HUES48 (cell line): ENCODE measurements around the gene NPL.

ENCODE experiments used
- H3K27ac ChIP-seq: one replicate; pipeline ENCODE4 v1.7.0; 2013; ENCODE audit warnings: low read depth, low read length, inconsistent platforms
- H3K27me3 ChIP-seq: 2 replicates; pipeline ENCODE4 v1.6.1; 2013; ENCODE audit warnings: mild to moderate bottlenecking, low read length; ENCODE audit not compliant: control insufficient read depth, insufficient read depth
- H3K36me3 ChIP-seq: 2 replicates; pipeline ENCODE4 v1.6.1; 2013; ENCODE audit warnings: low read length; ENCODE audit not compliant: control insufficient read depth, insufficient read depth
- H3K4me1 ChIP-seq: 2 replicates; pipeline ENCODE4 v1.6.1; 2013; ENCODE audit warnings: mild to moderate bottlenecking, low read length; ENCODE audit not compliant: control insufficient read depth, insufficient read depth
- H3K4me3 ChIP-seq: 2 replicates; pipeline ENCODE4 v1.5.1; 2013; ENCODE audit warnings: mild to moderate bottlenecking, low read depth, low read length
- H3K9ac ChIP-seq: 2 replicates; pipeline ENCODE4 v1.6.1; 2013; ENCODE audit warnings: mild to moderate bottlenecking, low read depth, low read length, moderate library complexity
- H3K9me3 ChIP-seq: 2 replicates; pipeline ENCODE4 v1.6.1; 2013; ENCODE audit warnings: low read length; ENCODE audit not compliant: control insufficient read depth, insufficient read depth

NPL gene

DNA sequence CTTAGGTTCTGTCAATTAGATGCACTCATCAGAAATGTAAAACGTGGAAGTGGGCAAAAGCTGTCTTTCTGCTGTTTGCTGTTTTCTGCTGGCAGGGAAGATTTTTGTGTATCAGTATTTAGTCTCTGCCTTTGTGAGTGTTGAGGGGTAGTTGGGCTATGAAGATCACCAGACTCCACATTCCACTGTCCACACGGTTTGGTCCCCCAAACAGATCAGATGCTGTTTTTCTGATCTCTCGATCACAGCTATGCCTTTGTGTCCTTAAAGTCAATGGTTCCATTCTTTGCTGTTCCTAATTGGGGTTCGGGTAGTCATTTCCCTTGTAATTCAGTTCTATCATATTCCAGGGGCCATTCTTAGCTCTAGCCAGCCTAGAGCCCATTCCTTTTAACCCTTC is 27.0 kb upstream of the NPL start:
- H3K4me3 ChIP-seq: no peak overlapping the region
- H3K9me3 ChIP-seq: peaks cover 9% of the 10 kb centered on the region
- H3K36me3 ChIP-seq: no peaks in the 10 kb centered on the region
- H3K4me1 ChIP-seq: no peaks in the 10 kb centered on the region
- H3K27ac ChIP-seq: no peak overlapping the region
- no peak overlapping the region for H3K9ac ChIP-seq
- H3K27me3 ChIP-seq: no peaks in the 10 kb centered on the region

- H3K9ac ChIP-seq: no peak overlapping the region
- no peaks in the 10 kb centered on the region for H3K36me3 ChIP-seq
- no peaks in the 10 kb centered on the region for H3K27me3 ChIP-seq
- no peak overlapping the region for H3K4me3 ChIP-seq
- H3K9me3 ChIP-seq: peaks cover 9% of the 10 kb centered on the region
- H3K4me1 ChIP-seq: no peaks in the 10 kb centered on the region
- H3K27ac ChIP-seq: no peak overlapping the region
These were observed 25.4 kb upstream of the NPL start for GRCh38 chr1:182764029-182764727.

DNA sequence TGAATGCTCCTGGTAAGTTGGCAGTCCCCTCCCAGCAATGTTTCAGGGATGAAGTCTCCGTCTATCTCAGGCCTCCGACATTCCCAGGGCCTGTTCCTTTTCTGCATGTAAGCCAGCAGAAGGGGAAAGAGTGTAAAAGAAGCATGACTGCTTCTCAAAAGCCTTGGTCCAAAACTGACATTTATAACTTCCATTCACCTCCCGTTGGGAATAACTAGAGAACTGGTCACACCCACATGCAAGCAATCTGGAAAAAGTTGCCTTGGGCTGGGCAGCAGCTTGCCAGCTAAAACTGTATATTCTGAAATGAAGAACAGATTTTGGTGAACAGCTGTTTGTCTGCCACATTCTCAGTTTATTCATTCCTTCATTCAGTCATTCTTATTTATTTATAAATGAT is 24.2 kb upstream of the NPL start:
- Histone ChIP-seq H3K27me3 (no peaks in the 10 kb centered on the region), H3K4me1 (no peaks in the 10 kb centered on the region), H3K27ac (no peak overlapping the region), H3K36me3 (no peaks in the 10 kb centered on the region), H3K9ac (no peak overlapping the region), H3K9me3 (peaks cover 9% of the 10 kb centered on the region), H3K4me3 (no peak overlapping the region)

GRCh38 chr1:182766050-182766449 is 23.5 kb upstream of the NPL start:
- Histone ChIP-seq H3K9ac (no peak overlapping the region), H3K36me3 (no peaks in the 10 kb centered on the region), H3K4me1 (peaks cover 2% of the 10 kb centered on the region; the same call in 1 of the 2 replicates), H3K27me3 (no peaks in the 10 kb centered on the region), H3K9me3 (peaks cover 9% of the 10 kb centered on the region), H3K27ac (no peak overlapping the region), H3K4me3 (no peak overlapping the region)

- no peaks in the 10 kb centered on the region for H3K27me3 ChIP-seq
- H3K9me3 ChIP-seq: 0 out of 2 replicates have a peak, but pooled peaks cover under 1% of the 10 kb centered on the region
- no peak overlapping the region for H3K4me3 ChIP-seq
- H3K36me3 ChIP-seq: no peaks in the 10 kb centered on the region
- peaks cover 11% of the 10 kb centered on the region for H3K4me1 ChIP-seq
- H3K27ac ChIP-seq: no peak overlapping the region
- H3K9ac ChIP-seq: no peak overlapping the region
These were observed 22.5 kb upstream of the NPL start for GRCh38 chr1:182766881-182767645.

- no peak overlapping the region for H3K4me3 ChIP-seq
- H3K27me3 ChIP-seq: no peaks in the 10 kb centered on the region
- no peak overlapping the region for H3K27ac ChIP-seq
- no peaks in the 10 kb centered on the region for H3K36me3 ChIP-seq
- no peaks in the 10 kb centered on the region for H3K9me3 ChIP-seq
- H3K9ac ChIP-seq: no peak overlapping the region
- H3K4me1 ChIP-seq: peaks cover 11% of the 10 kb centered on the region
These were observed 20.6 kb upstream of the NPL start for GRCh38 chr1:182768963-182769362.

DNA sequence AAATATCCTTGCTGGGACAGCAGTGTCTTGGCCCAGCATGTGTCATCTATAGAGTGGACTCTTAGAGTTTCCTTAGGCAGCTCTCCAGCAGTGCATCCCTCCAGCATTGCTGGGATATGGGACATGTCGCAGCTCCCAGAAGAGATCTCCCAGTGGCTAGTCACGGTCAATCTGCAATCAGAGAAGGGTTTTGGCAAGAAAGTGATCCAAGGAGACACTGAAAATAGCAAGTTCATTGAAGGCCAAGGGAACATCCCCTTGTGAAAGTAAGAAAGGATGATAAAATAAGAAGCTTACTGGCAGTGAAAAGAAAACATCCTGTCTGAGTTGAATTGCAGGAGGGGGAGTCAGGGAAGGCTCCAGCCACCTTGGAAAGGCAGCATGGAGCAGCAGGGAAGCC is 19.3 kb upstream of the NPL start:
- H3K27ac ChIP-seq: no peak overlapping the region
- H3K9me3 ChIP-seq: no peaks in the 10 kb centered on the region
- H3K4me3 ChIP-seq: no peak overlapping the region
- H3K36me3 ChIP-seq: no peaks in the 10 kb centered on the region
- H3K27me3 ChIP-seq: no peaks in the 10 kb centered on the region
- H3K4me1 ChIP-seq: peaks cover 11% of the 10 kb centered on the region
- H3K9ac ChIP-seq: no peak overlapping the region

DNA sequence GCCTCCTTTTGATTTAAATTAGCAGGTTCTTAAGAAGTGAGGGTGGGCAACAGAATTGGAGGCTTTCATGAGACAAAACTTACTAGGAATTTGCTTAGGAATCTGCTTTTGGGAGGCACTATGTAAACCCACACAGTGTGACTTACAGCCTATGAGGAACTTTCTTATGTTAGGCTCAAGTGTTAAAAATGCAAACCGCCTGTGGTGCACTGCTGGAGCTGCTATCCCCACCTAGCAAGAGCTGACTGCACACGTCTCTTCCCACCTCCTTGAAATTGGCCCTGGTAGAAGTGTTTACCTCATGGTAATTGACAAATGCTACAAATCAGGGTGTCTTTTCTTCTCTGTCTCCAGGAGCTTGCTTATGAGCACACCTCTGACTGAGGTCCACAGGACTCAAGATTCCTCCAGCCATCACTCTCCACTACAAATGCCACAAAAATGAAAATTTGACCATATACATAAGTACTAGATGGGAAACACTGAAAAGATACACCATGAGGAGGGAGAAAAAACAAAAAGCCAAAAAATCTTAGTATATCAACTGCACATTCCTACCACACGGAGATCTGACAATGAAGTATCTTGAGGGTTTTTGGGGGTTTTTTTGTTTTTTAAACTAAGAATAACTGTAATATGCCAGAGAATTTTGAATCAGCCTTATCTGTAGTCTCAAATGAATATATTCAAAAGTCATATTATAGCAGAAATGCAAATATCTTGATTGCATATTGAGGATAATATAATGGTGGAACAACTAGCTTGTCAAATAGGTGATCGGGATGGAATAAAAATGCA is 18.2 kb upstream of the NPL start:
- H3K4me3 ChIP-seq: no peak overlapping the region
- H3K27ac ChIP-seq: peak overlapping the region; percentile 65
- no peaks in the 10 kb centered on the region for H3K9me3 ChIP-seq
- no peaks in the 10 kb centered on the region for H3K36me3 ChIP-seq
- H3K9ac ChIP-seq: no peak overlapping the region
- peaks cover 13% of the 10 kb centered on the region for H3K4me1 ChIP-seq
- no peaks in the 10 kb centered on the region for H3K27me3 ChIP-seq

DNA sequence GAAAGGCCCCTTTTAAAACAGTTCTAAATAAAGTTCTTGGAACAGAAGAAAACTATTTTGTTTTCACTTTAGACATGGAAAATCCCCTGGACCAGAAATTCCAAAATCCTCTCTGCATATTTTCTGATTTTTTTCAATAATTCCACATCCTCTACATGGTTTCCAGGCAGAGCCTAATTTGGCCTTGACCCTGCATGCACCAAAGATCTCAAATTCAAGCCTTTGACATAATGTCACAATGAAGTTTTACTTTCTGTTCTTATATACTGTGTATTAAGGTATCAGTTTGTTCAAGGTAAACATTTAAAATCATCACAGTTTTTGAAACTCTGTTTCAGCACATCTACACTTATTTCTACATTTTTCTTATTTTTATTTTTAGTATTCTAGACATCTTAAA is 12.2 kb upstream of the NPL start:
- no peaks in the 10 kb centered on the region for H3K27me3 ChIP-seq
- H3K27ac ChIP-seq: no peak overlapping the region
- H3K36me3 ChIP-seq: no peaks in the 10 kb centered on the region
- no peak overlapping the region for H3K9ac ChIP-seq
- peaks cover 7% of the 10 kb centered on the region for H3K4me1 ChIP-seq
- H3K9me3 ChIP-seq: no peaks in the 10 kb centered on the region
- no peak overlapping the region for H3K4me3 ChIP-seq

- H3K4me3 ChIP-seq: no peak overlapping the region
- peaks cover 7% of the 10 kb centered on the region for H3K4me1 ChIP-seq
- H3K36me3 ChIP-seq: no peaks in the 10 kb centered on the region
- H3K27ac ChIP-seq: no peak overlapping the region
- no peaks in the 10 kb centered on the region for H3K9me3 ChIP-seq
- H3K27me3 ChIP-seq: no peaks in the 10 kb centered on the region
- H3K9ac ChIP-seq: no peak overlapping the region
These were observed 10.7 kb upstream of the NPL start for GRCh38 chr1:182778862-182779261.

DNA sequence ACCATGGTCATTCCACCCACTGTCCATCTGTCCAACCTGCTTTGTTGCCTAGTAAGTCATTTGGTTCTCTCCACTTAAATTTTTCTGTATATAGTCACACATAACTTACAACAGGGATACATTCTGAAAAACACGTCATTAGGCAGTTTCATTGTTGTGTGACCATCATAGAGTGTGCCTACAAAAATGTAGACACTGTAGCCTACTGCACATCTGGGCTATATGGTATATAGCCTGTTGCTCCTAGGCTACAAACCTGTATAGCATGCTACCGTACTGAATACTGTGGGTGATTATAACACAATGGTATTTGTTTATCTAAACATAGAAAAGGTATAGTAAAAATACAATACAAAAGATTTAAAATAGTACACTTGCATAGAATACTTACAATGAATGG is 10.0 kb upstream of the NPL start:
- Histone ChIP-seq H3K4me1 (peaks cover 7% of the 10 kb centered on the region), H3K27me3 (no peaks in the 10 kb centered on the region), H3K9ac (no peak overlapping the region), H3K36me3 (no peaks in the 10 kb centered on the region), H3K27ac (no peak overlapping the region), H3K4me3 (no peak overlapping the region), H3K9me3 (no peaks in the 10 kb centered on the region)
